ENCODE results near the gene IQSEC1.

- TF ChIP-seq HOXB6 (CRISPR knock-in tag; IDR thresholded peaks at IDR 0.05; ENCODE audit: borderline replicate concordance) (no peak), BRF2 (IDR thresholded peaks at IDR 0.05; ENCODE audit: borderline replicate concordance, insufficient read depth, insufficient read length) (no peak)
Observed at GRCh38 chr3:13088028-13089006, 15.1 kb upstream of the IQSEC1 start.
